GM21528 (cell line): ENCODE data around the gene ARHGEF10L.

ENCODE experiments used
- ATAC-seq: cut with Tn5 transposase; IDR thresholded peaks from one replicate; pipeline ENCODE4 v1.9.1; 2021; ENCODE audit warnings: mild to moderate bottlenecking, moderate library complexity; ENCODE audit not compliant: unreplicated experiment, low FRiP score

Gene ARHGEF10L

GRCh38 chr1:17566892-17567291 is 27.4 kb downstream of the ARHGEF10L start:
- no peak for ATAC-seq

- ATAC-seq: no peak
Measured at GRCh38 chr1:17567582-17567981, 28.1 kb downstream of the ARHGEF10L start.

- no peak for ATAC-seq
Measured at GRCh38 chr1:17568014-17568900, 28.8 kb downstream of the ARHGEF10L start.

- ATAC-seq: no peak
Measured at GRCh38 chr1:17569200-17570139, 30.0 kb downstream of the ARHGEF10L start.

- ATAC-seq: no peak
Measured at GRCh38 chr1:17570228-17570627, 30.7 kb downstream of the ARHGEF10L start.

- no peak for ATAC-seq
Measured at GRCh38 chr1:17572264-17572985, 32.9 kb downstream of the ARHGEF10L start.

GRCh38 chr1:17573518-17574041 is 34.1 kb downstream of the ARHGEF10L start:
- no peak for ATAC-seq

- ATAC-seq: no peak
Measured at GRCh38 chr1:17574516-17574915, 35.0 kb downstream of the ARHGEF10L start.

- no peak for ATAC-seq
Measured at GRCh38 chr1:17575797-17576518, 36.5 kb downstream of the ARHGEF10L start.

GRCh38 chr1:17576519-17576853 is 37.0 kb downstream of the ARHGEF10L start:
- ATAC-seq: no peak

- ATAC-seq: no peak
Measured at GRCh38 chr1:17577907-17578297, 38.4 kb downstream of the ARHGEF10L start.

- ATAC-seq: no peak
Measured at GRCh38 chr1:17579951-17580939, 40.7 kb downstream of the ARHGEF10L start.

- no peak for ATAC-seq
Measured at GRCh38 chr1:17581389-17582123, 42.1 kb downstream of the ARHGEF10L start.

GRCh38 chr1:17582124-17582774 is 42.8 kb downstream of the ARHGEF10L start:
- no peak for ATAC-seq

- ATAC-seq: no peak
Measured at GRCh38 chr1:17584539-17584938, 45.0 kb downstream of the ARHGEF10L start.

GRCh38 chr1:17585266-17585987 is 45.9 kb downstream of the ARHGEF10L start:
- ATAC-seq: no peak
